ENCODE results near the gene ZC3H12A.

DNA sequence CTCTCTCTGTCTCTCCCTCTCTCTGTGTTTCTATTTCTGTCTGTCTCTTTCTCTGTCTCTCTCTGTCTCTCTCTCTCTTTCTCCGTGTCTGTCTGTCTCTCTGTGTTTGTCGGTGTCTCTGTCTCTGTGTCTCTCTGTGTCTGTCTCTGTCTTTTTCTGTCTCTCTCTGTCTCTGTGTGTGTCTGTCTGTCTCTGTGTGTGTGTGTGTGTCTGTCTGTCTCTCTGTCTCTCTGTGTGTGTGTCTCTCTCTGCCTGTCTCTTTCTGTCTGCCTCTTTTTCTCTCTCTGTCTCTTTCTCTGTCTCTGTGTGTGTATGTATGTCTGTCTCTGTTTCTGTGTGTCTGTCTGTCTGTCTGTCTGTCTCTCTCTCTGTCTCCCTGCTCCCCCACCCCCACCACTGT lies 31.7 kb upstream of the ZC3H12A start:
- TF ChIP-seq CTCF (conservative IDR thresholded peaks at IDR 0.05; ENCODE audit: low read depth in 2 of 2): no peak
- TF ChIP-seq EZH2 (IDR thresholded peaks at IDR 0.05; ENCODE audit: low read depth, unreplicated experiment): no peak
- no peak for TF ChIP-seq POLR2AphosphoS5 (IDR thresholded peaks at IDR 0.05; ENCODE audit: low read depth)
- no peak for TF ChIP-seq EZH2phosphoT487 (IDR thresholded peaks at IDR 0.05; ENCODE audit: unreplicated experiment)
- no peak for TF ChIP-seq REST (IDR thresholded peaks at IDR 0.05; ENCODE audit: unreplicated experiment)
- no peak for TF ChIP-seq NANOG (IDR thresholded peaks at IDR 0.05; ENCODE audit: borderline replicate concordance)
- TF ChIP-seq, protein P1, sequence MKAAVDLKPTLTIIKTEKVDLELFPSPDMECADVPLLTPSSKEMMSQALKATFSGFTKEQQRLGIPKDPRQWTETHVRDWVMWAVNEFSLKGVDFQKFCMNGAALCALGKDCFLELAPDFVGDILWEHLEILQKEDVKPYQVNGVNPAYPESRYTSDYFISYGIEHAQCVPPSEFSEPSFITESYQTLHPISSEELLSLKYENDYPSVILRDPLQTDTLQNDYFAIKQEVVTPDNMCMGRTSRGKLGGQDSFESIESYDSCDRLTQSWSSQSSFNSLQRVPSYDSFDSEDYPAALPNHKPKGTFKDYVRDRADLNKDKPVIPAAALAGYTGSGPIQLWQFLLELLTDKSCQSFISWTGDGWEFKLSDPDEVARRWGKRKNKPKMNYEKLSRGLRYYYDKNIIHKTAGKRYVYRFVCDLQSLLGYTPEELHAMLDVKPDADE (IDR thresholded peaks at IDR 0.05): no peak

Data from GM23338 (cell line).